Measurements from ENCODE around the gene CDC42BPG. TPM values are rescaled to one million over a fixed set of nuclear protein-coding genes. Genes with fewer than 3 reads are reported as not detected.

The CDC42BPG gene
- total RNA-seq, 1 donor from 2014 or later: under 0.01 TPM

DNA sequence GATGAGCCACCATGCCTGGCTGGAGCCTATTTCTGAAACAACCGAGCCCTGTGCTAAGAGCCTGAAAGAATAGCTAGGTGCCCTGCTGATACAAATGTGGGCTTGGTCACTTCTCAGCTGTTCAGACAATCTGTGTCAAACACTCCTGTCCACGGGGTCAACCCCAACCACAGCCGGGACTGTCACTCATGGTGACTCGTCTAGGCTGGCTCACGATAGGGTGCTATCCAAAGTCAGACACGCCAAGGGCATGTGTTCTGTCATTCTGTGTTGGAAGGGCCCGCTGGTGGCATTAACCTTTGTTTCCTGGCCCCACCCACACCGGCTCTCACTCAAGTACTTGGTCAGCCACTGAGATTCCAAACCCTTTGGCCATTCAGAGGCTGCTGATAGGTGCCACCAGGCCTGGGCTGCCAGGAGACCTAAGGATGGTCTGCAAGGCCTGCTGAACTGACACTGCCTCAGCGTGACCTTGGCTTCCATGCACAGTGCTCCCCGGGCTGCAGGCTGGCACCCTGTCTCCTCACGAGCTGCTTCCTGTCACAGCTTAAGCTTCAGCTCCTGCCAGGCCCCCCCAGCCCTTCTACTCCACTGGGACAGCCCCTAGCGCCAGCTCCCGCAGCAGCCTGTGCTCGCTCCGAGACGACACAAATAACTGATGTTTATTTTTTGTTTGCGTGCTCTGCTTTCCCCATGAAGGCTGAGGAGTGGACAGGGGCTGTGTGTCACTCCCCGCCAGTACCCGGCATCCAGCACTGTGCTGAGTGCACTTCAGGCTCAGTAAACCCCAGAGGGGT lies 14.2 kb upstream of the CDC42BPG start:
- H3K27ac ChIP-seq (ENCODE audit: low read depth, low read length): peak overlapping the region; percentile 89
- peaks cover 3 to 12% (median 5%) of the 10 kb centered on the region in 3 donors for H3K36me3 ChIP-seq (ENCODE audit: control insufficient read depth in 3 of 3, insufficient read depth in 3 of 3, low read length in 3 of 3)
- no peaks in the 10 kb centered on the region for H3K9me3 ChIP-seq (ENCODE audit: control insufficient read depth in 3 of 3, low read length in 3 of 3)
- peak overlapping the region; percentile 67 to 90 (median 74) for H3K9ac ChIP-seq (ENCODE audit: low read depth in 1 of 3, low read length in 3 of 3)
- H3K4me3 ChIP-seq (ENCODE audit: low read length in 3 of 3): peak overlapping the region in 2 of 3 donors; percentile 46 to 64
- H3K27me3 ChIP-seq (ENCODE audit: control insufficient read depth in 3 of 3, insufficient read depth in 3 of 3, low read length in 3 of 3): no peaks in the 10 kb centered on the region
- peaks cover 69 to 84% (median 82%) of the 10 kb centered on the region in 3 donors for H3K4me1 ChIP-seq (ENCODE audit: control insufficient read depth in 3 of 3, insufficient read depth in 3 of 3, low read length in 3 of 3)

DNA sequence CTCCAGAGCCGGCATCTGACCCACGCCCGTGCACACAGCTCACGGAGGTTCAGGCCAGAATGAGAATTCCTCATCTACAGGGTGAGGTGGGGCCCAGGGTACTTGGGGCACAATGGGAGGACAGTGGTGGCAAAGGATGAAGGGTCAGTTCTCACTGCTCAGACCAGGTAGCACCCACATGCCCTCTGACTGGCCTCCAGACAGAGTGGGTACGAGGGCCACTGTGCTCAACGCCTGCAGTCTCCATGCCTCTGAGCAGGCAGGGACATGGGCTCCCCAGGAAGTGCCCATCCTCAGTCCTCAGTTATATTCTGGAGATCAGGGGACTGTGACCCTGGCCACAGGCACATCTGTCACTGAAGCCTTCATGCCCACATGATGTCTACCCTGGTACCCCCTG lies 13.0 kb upstream of the CDC42BPG start:
- H3K27me3 ChIP-seq (ENCODE audit: control insufficient read depth in 3 of 3, insufficient read depth in 3 of 3, low read length in 3 of 3): no peaks in the 10 kb centered on the region
- no peak overlapping the region for H3K4me3 ChIP-seq (ENCODE audit: low read length in 3 of 3)
- no peaks in the 10 kb centered on the region for H3K9me3 ChIP-seq (ENCODE audit: control insufficient read depth in 3 of 3, low read length in 3 of 3)
- peaks cover 3 to 12% (median 5%) of the 10 kb centered on the region in 3 donors for H3K36me3 ChIP-seq (ENCODE audit: control insufficient read depth in 3 of 3, insufficient read depth in 3 of 3, low read length in 3 of 3)
- peaks cover 65 to 83% (median 82%) of the 10 kb centered on the region in 3 donors for H3K4me1 ChIP-seq (ENCODE audit: control insufficient read depth in 3 of 3, insufficient read depth in 3 of 3, low read length in 3 of 3)
- H3K9ac ChIP-seq (ENCODE audit: low read depth in 1 of 3, low read length in 3 of 3): peak overlapping the region in 2 of 3 donors; percentile 43 to 57
- H3K27ac ChIP-seq (ENCODE audit: low read depth, low read length): peak overlapping the region; percentile 89

DNA sequence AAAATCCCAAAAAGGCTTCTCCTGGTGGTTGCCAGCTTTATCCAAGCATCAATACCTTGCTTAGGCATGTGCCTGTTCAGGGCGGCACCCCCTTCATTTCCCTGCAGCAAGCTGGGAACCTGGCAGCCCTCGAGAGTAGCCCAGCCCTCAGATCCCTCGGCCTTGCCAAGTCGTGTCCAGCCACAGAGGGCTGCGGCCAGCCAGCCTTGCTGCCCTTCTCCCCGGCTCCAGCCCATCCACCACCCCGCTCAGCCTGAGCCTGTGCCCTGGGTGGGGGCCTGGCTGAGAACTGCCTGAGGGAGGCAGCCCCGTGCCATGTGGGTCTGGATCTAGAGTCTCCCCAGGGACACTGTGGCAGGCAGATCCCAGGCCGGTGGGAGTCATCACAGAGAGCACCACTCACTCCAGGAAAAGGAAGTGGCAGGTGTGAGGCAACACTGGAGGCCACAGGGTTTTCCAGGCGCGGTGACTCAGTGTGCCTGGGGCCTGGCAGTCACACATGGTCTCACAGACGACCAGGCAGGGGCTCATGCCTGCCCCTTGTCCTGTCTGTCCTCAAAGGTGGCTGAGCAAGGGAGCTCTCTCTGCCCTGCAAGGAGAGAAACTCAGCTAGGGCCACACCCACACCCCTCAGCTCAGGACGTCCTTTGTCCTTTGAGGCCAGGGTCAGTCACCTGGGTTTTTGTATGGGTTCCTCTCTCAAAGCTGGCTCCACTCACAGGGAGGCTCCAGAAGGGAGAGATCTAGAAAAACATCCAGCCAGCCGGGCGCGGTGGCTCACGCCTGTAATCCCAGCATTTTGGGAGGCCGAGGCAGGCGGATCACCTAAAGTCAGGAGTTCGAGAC lies 12.2 kb upstream of the CDC42BPG start:
- H3K9me3 ChIP-seq (ENCODE audit: control insufficient read depth in 3 of 3, low read length in 3 of 3): no peaks in the 10 kb centered on the region
- peak overlapping the region; percentile 54 to 76 (median 72) for H3K9ac ChIP-seq (ENCODE audit: low read depth in 1 of 3, low read length in 3 of 3)
- H3K27me3 ChIP-seq (ENCODE audit: control insufficient read depth in 3 of 3, insufficient read depth in 3 of 3, low read length in 3 of 3): no peaks in the 10 kb centered on the region
- peaks cover 62 to 86% (median 84%) of the 10 kb centered on the region in 3 donors for H3K4me1 ChIP-seq (ENCODE audit: control insufficient read depth in 3 of 3, insufficient read depth in 3 of 3, low read length in 3 of 3)
- H3K36me3 ChIP-seq (ENCODE audit: control insufficient read depth in 3 of 3, insufficient read depth in 3 of 3, low read length in 3 of 3): peaks cover 3 to 12% (median 8%) of the 10 kb centered on the region in 3 donors
- H3K27ac ChIP-seq (ENCODE audit: low read depth, low read length): peak overlapping the region; percentile 89
- no peak overlapping the region for H3K4me3 ChIP-seq (ENCODE audit: low read length in 3 of 3)

DNA sequence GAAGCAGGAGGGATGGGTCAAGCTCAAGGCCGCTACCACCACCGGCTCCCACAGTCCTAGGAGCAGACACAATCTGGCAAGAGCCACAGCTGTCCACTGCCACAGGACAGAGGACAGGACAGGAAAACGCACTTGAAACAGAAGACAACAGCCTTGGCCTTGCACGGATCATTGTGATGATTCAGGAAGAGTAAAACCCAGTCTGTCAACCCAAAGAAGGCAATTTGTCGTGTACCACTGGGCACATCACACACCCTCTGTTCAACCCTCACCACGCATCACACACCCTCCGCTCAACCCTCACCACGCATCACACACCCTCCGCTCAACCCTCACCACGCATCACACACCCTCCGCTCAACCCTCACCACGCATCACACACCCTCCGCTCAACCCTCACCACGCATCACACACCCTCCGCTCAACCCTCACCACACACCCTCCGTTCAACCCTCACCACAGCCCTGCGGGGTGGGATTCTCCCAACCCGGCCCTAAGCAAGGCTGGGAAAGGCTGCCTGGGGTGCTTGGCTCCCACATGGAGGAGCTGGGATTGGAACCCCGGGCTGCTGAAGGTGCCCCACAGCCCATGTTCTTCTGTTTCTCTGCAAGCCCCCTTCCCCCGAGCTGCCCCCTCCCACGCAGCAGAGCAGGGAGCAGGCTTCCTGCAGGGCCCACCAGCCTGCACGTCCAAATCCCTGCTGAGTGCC lies 11.3 kb upstream of the CDC42BPG start:
- peak overlapping the region in 1 of 3 donors; percentile 41 for H3K4me3 ChIP-seq (ENCODE audit: low read length in 3 of 3)
- H3K9ac ChIP-seq (ENCODE audit: low read depth in 1 of 3, low read length in 3 of 3): peak overlapping the region in 2 of 3 donors; percentile 55 to 76
- peaks cover 3 to 12% (median 8%) of the 10 kb centered on the region in 3 donors for H3K36me3 ChIP-seq (ENCODE audit: control insufficient read depth in 3 of 3, insufficient read depth in 3 of 3, low read length in 3 of 3)

DNA sequence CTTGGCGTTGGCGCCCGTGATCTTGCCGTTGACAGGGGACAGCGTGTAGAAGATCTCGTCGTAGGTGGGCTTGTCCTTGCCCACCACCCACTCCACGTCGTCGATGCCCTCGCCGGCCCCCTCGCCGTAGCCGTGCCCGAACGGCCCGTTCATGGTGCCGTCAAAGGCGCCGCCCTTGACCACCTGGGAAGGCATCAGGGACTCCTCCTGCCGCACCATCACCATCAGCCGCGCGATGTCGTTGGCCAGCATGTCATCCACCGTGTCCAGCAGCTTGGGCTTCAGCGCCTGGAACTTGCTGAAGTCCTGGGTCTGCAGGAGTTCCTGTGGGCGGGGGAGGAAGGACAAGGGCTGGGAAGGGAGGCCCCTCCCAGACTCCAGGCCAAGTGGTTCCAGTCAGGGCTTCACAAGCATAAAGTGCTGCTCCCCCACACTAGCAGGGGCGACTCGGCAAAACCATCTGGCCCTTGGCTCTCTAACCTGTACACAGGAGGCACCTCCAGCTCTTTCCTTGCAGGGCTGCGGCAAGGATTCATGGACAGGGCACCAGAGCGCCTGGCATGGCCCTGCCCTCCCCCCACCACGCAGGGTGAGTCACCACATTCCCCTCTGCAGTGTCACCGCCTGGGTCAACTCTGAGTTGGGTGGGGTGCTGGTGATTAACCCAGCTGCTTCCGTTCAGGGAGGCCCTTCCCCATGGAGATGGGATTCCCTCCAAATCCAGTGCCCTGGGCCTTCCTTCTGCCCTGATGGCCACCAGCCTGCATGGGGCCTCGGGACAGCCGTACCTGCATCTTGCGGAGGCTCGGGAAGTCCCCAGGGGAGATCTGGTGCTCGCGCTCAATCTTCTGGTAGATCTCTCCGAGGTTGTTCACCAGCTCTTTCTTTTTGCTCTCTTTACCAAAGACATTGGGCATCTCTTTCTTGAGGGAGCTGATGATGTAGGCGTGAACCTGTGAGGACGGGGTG lies 10.4 kb upstream of the CDC42BPG start:
- Histone ChIP-seq H3K9ac (ENCODE audit: low read depth in 1 of 3, low read length in 3 of 3) (peak overlapping the region; percentile 55 to 76 (median 61)), H3K4me1 (ENCODE audit: control insufficient read depth in 3 of 3, insufficient read depth in 3 of 3, low read length in 3 of 3) (peaks cover 62 to 91% (median 88%) of the 10 kb centered on the region in 3 donors), H3K27ac (ENCODE audit: low read depth, low read length) (peak overlapping the region; percentile 89), H3K9me3 (ENCODE audit: control insufficient read depth in 3 of 3, low read length in 3 of 3) (no peaks in the 10 kb centered on the region), H3K36me3 (ENCODE audit: control insufficient read depth in 3 of 3, insufficient read depth in 3 of 3, low read length in 3 of 3) (peaks cover 3 to 9% (median 8%) of the 10 kb centered on the region in 3 donors), H3K4me3 (ENCODE audit: low read length in 3 of 3) (peak overlapping the region; percentile 31 to 56 (median 42)), H3K27me3 (ENCODE audit: control insufficient read depth in 3 of 3, insufficient read depth in 3 of 3, low read length in 3 of 3) (no peaks in the 10 kb centered on the region)

More for the DNA sequence above, 11.3 kb upstream of the CDC42BPG start:
- no peaks in the 10 kb centered on the region for H3K9me3 ChIP-seq (ENCODE audit: control insufficient read depth in 3 of 3, low read length in 3 of 3)
- peak overlapping the region; percentile 89 for H3K27ac ChIP-seq (ENCODE audit: low read depth, low read length)
- no peaks in the 10 kb centered on the region for H3K27me3 ChIP-seq (ENCODE audit: control insufficient read depth in 3 of 3, insufficient read depth in 3 of 3, low read length in 3 of 3)
- H3K4me1 ChIP-seq (ENCODE audit: control insufficient read depth in 3 of 3, insufficient read depth in 3 of 3, low read length in 3 of 3): peaks cover 62 to 90% (median 88%) of the 10 kb centered on the region in 3 donors

DNA sequence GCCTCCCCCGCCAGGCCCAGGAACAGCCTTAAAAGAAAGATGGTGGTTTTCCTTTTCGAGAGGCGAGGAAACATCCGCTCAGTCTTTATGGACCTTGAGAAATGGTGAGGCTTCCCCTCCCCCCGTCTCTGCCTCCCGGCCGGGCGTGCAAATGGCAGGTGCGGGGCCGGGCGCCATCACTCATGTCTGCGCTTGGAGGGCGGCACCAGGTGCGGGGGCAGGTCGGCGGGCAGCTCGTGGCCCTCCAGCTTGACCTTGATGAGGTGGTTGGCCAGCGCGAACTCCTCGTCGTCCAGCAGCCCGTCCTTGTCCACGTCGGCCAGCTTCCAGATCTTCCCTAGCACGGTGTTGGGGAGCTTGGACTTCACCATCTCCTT lies 9.7 kb upstream of the CDC42BPG start:
- H3K4me1 ChIP-seq (ENCODE audit: control insufficient read depth in 3 of 3, insufficient read depth in 3 of 3, low read length in 3 of 3): peaks cover 60 to 91% (median 87%) of the 10 kb centered on the region in 3 donors
- peak overlapping the region; percentile 89 for H3K27ac ChIP-seq (ENCODE audit: low read depth, low read length)
- no peaks in the 10 kb centered on the region for H3K27me3 ChIP-seq (ENCODE audit: control insufficient read depth in 3 of 3, insufficient read depth in 3 of 3, low read length in 3 of 3)
- H3K4me3 ChIP-seq (ENCODE audit: low read length in 3 of 3): peak overlapping the region in 2 of 3 donors; percentile 42 to 56
- peak overlapping the region in 2 of 3 donors; percentile 25 to 76 for H3K9ac ChIP-seq (ENCODE audit: low read depth in 1 of 3, low read length in 3 of 3)
- no peaks in the 10 kb centered on the region for H3K9me3 ChIP-seq (ENCODE audit: control insufficient read depth in 3 of 3, low read length in 3 of 3)
- peaks cover 3 to 8% (median 3%) of the 10 kb centered on the region in 3 donors for H3K36me3 ChIP-seq (ENCODE audit: control insufficient read depth in 3 of 3, insufficient read depth in 3 of 3, low read length in 3 of 3)

DNA sequence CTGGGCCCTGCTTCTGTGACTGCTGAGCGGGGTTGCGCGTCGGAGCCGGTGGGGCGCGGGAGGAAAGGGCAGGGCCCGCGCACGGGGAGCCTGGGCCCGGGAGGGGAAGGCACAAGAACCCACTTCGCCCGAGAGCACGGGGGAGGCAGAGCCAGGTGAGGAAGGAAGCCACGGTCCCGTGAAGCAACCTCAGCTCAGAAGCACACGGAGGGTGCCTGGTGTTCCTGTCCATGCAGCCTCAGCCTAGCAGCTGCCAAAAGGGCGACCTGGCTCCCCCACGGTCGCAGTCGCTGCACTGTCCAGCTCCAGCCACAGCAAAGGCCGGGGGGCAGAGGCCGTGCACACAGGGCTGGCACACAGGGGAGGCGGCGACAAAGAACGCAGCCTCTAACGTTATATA lies 9.3 kb upstream of the CDC42BPG start:
- Histone ChIP-seq H3K9me3 (ENCODE audit: control insufficient read depth in 3 of 3, low read length in 3 of 3) (no peaks in the 10 kb centered on the region), H3K9ac (ENCODE audit: low read depth in 1 of 3, low read length in 3 of 3) (peak overlapping the region in 2 of 3 donors; percentile 25 to 50), H3K27ac (ENCODE audit: low read depth, low read length) (peak overlapping the region; percentile 89), H3K4me1 (ENCODE audit: control insufficient read depth in 3 of 3, insufficient read depth in 3 of 3, low read length in 3 of 3) (peaks cover 60 to 91% (median 87%) of the 10 kb centered on the region in 3 donors), H3K4me3 (ENCODE audit: low read length in 3 of 3) (no peak overlapping the region), H3K27me3 (ENCODE audit: control insufficient read depth in 3 of 3, insufficient read depth in 3 of 3, low read length in 3 of 3) (no peaks in the 10 kb centered on the region), H3K36me3 (ENCODE audit: control insufficient read depth in 3 of 3, insufficient read depth in 3 of 3, low read length in 3 of 3) (peaks cover 3 to 8% (median 3%) of the 10 kb centered on the region in 3 donors)

DNA sequence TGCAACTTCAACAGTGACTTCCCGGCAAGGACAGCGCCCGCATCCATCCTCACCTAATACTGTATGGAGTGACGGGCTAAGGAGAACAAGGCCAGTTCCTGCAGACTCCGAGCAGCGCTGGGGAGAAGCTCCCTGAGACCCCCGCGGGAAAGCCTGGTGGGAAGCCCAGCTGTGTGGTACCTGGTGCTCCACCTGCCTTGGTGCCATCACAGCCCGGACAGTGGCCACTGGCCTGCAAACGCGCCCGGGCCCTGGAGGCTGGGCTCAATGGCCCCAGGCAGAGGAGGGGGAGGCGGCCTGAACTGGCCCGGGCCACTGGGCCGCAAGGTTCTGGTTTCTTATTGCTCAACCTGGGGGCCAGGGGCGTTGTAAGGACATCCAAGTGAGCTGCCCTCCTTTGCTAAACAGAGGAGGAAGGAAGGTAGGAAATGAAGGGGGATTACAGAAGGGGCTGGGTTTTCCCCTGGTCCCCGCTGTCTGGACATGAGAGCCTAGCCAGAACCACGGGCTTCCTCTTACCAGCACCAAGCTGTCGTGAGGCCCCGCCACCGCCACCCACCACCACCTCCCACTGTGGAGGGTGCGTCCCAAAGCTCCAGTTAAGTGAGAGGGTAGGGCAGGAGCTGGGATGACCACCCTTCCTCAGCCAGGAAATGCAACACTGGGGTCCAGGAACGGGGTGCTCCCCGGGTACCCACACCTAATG lies 8.5 kb upstream of the CDC42BPG start:
- H3K4me1 ChIP-seq (ENCODE audit: control insufficient read depth in 3 of 3, insufficient read depth in 3 of 3, low read length in 3 of 3): peaks cover 61 to 92% (median 88%) of the 10 kb centered on the region in 3 donors
- H3K9me3 ChIP-seq (ENCODE audit: control insufficient read depth in 3 of 3, low read length in 3 of 3): no peaks in the 10 kb centered on the region
- H3K9ac ChIP-seq (ENCODE audit: low read depth in 1 of 3, low read length in 3 of 3): peak overlapping the region in 2 of 3 donors; percentile 3 to 40
- H3K27me3 ChIP-seq (ENCODE audit: control insufficient read depth in 3 of 3, insufficient read depth in 3 of 3, low read length in 3 of 3): no peaks in the 10 kb centered on the region
- peaks cover 3 to 8% (median 3%) of the 10 kb centered on the region in 3 donors for H3K36me3 ChIP-seq (ENCODE audit: control insufficient read depth in 3 of 3, insufficient read depth in 3 of 3, low read length in 3 of 3)
- no peak overlapping the region for H3K4me3 ChIP-seq (ENCODE audit: low read length in 3 of 3)
- peak overlapping the region; percentile 89 for H3K27ac ChIP-seq (ENCODE audit: low read depth, low read length)

Data from skeletal muscle tissue (tissue), 4 donors.